AG09309 (cell line): ENCODE data around the gene BTBD9.

Experiments used
- DNase-seq: peaks from one replicate; pipeline ENCODE4 v3.0.0-alpha.2; 2010; ENCODE audit warnings: low read depth
- H3K4me3 ChIP-seq: 2 replicates; pipeline ENCODE4 v1.5.1; 2011; ENCODE audit warnings: mild to moderate bottlenecking, low read depth, low read length, moderate library complexity; ENCODE audit not compliant: control insufficient read depth
- TF ChIP-seq, protein P1 (sequence below): IDR thresholded peaks from 2 replicates; pipeline ENCODE4 v1.5.1; 2011; ENCODE audit warnings: mild to moderate bottlenecking, low read depth, low read length, inconsistent platforms; ENCODE audit not compliant: insufficient read depth, control insufficient read depth; ENCODE audit errors: missing control alignments

Gene BTBD9

GRCh38 chr6:38287487-38287886, 352.2 kb downstream of the BTBD9 start:
- TF ChIP-seq, protein P1, sequence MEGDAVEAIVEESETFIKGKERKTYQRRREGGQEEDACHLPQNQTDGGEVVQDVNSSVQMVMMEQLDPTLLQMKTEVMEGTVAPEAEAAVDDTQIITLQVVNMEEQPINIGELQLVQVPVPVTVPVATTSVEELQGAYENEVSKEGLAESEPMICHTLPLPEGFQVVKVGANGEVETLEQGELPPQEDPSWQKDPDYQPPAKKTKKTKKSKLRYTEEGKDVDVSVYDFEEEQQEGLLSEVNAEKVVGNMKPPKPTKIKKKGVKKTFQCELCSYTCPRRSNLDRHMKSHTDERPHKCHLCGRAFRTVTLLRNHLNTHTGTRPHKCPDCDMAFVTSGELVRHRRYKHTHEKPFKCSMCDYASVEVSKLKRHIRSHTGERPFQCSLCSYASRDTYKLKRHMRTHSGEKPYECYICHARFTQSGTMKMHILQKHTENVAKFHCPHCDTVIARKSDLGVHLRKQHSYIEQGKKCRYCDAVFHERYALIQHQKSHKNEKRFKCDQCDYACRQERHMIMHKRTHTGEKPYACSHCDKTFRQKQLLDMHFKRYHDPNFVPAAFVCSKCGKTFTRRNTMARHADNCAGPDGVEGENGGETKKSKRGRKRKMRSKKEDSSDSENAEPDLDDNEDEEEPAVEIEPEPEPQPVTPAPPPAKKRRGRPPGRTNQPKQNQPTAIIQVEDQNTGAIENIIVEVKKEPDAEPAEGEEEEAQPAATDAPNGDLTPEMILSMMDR = no peak
- no peak for DNase-seq
- no peak overlapping the region for H3K4me3 ChIP-seq

GRCh38 chr6:38284802-38285394, 354.8 kb downstream of the BTBD9 start:
- DNase-seq = no peak
- TF ChIP-seq, protein P1 = no peak
- H3K4me3 ChIP-seq = no peak overlapping the region

DNA sequence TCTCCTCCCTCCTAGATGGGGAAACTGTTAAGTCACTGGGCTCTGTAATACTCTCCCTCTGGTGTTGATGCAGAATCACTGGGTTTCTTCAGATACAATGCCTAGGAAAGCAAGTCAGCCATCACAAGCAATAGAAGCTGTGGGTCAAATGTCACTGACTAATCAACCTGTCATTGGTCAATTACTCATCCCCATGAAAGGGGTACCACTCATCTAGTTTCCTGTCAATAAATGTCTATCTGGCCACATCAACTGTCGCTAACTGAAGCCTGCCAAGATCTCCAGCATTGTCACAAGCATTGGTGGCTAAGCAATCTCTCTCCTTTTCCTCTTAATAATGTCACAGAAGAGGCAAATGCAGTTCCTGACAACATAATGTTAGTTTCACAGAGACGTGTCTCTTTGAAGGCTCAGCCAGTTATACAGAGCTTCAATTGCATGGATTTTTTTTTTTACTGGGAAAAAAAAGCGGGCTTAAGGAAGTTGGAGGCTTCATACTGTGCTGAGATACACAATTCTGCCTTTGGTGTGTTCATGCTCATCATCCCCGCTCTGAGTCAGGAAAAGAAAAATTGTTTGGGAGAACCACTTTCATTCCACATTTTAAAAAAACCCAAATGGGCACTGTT, 355.9 kb downstream of the BTBD9 start:
- TF ChIP-seq, protein P1 = no peak
- no peak overlapping the region for H3K4me3 ChIP-seq
- no peak for DNase-seq

GRCh38 chr6:38282911-38283310, 356.8 kb downstream of the BTBD9 start:
- TF ChIP-seq, protein P1 = no peak
- DNase-seq = no peak
- H3K4me3 ChIP-seq = no peak overlapping the region

- H3K4me3 ChIP-seq = no peak overlapping the region
- TF ChIP-seq, protein P1 = no peak
Observed at GRCh38 chr6:38281126-38281525, 358.6 kb downstream of the BTBD9 start.

GRCh38 chr6:38279963-38280588, 359.7 kb downstream of the BTBD9 start:
- TF ChIP-seq, protein P1 = no peak
- no peak for DNase-seq

More at GRCh38 chr6:38281126-38281525, 358.6 kb downstream of the BTBD9 start:
- no peak for DNase-seq

More at GRCh38 chr6:38279963-38280588, 359.7 kb downstream of the BTBD9 start:
- no peak overlapping the region for H3K4me3 ChIP-seq
